DMS114 treated with DMSO at 0.1 percent for 48 hours (cell line): Measurements from ENCODE around the gene EEIG1.

ENCODE experiments used
- DNase-seq: peaks from one replicate; lab custom pipeline; 2025; ENCODE audit not compliant: unreplicated experiment; lab: John Stamatoyannopoulos, UW

The EEIG1 gene

GRCh38 chr9:127975376-127976315, 5.1 kb downstream of the EEIG1 start:
- no peak for DNase-seq

GRCh38 chr9:127974769-127975261, 6.0 kb downstream of the EEIG1 start:
- DNase-seq = no peak

GRCh38 chr9:127974001-127974768, 6.6 kb downstream of the EEIG1 start:
- DNase-seq = no peak

- DNase-seq = no peak
These were observed 7.4 kb downstream of the EEIG1 start for GRCh38 chr9:127973169-127974000.

- DNase-seq = no peak
These were observed 8.4 kb downstream of the EEIG1 start for GRCh38 chr9:127972236-127972871.

GRCh38 chr9:127971357-127972235, 9.2 kb downstream of the EEIG1 start:
- no peak for DNase-seq

- DNase-seq = no peak
These were observed 10.1 kb downstream of the EEIG1 start for GRCh38 chr9:127970401-127971313.

- DNase-seq = no peak
These were observed 11.9 kb downstream of the EEIG1 start for GRCh38 chr9:127968700-127969383.

- DNase-seq = no peak
These were observed 12.7 kb downstream of the EEIG1 start for GRCh38 chr9:127968042-127968441.

- no peak for DNase-seq
These were observed 13.5 kb downstream of the EEIG1 start for GRCh38 chr9:127967151-127967809.

- DNase-seq = no peak
These were observed 14.2 kb downstream of the EEIG1 start for GRCh38 chr9:127966416-127967150.

GRCh38 chr9:127965953-127966352, 14.8 kb downstream of the EEIG1 start:
- DNase-seq = no peak

- no peak for DNase-seq
These were observed 17.3 kb downstream of the EEIG1 start for GRCh38 chr9:127963359-127964064.

- no peak for DNase-seq
These were observed 17.8 kb downstream of the EEIG1 start for GRCh38 chr9:127963041-127963358.

- no peak for DNase-seq
These were observed 18.5 kb downstream of the EEIG1 start for GRCh38 chr9:127962278-127962677.

- DNase-seq = no peak
These were observed 19.1 kb downstream of the EEIG1 start for GRCh38 chr9:127961613-127962155.
